Placental epithelial cell (primary cell): ENCODE measurements around the gene TMSB15A. TPM values are rescaled to one million over a fixed set of nuclear protein-coding genes. Genes with fewer than 3 reads are reported as not detected.

Experiments
- total RNA-seq: library from RNA; depleted of rRNA; stranded (reverse); fragments of >200 nt; gene quantifications from 2 replicates; pipeline ENCODE4 v1.2.3, GENCODE V29; 2012

Gene TMSB15A
- 1.6 and 6.0 TPM in 2 replicates for total RNA-seq

GRCh38 chrX:102515975-102516941 lies at the start of gene TMSB15A:
Gene TMSB15A, minus strand, starts transcription at chrX:102516739.

DNA sequence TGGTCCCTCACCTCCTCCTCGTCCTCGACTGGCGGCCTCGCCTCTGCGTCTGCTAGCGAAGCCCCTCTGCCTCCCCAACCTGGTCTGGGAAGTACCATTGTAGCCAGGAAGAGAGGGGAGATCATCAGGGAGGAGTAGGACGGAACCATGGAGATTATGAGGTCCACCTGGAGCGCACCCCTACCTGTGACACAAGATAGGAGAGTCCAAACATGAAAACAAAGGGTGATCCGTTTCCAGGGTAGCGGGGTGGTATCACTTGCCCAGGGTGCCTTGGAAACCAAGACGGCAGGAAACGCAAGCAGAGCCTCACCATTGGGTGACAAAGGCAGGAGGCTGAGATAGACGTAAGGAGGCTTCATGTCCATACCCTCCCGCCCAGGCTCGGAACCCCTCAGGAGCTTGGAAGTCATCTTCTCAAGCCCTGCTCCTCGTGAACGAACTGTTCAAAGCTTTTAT lies 44.7 kb downstream of the TMSB15A start, which contains the start of gene TCP11X2:
TSS of gene TCP11X2 (minus strand) at position 51 of the 459 bp plus-strand sequence.

Other genes starting within 250 kb of the TMSB15A start
- not detected in 2 replicates for gene NXF2B, start 76.7 kb downstream of the TMSB15A start, total RNA-seq
- gene TCP11X2, start 44.9 kb downstream of the TMSB15A start, total RNA-seq: not detected in 2 replicates
- 14.6 and 18.8 TPM in 2 replicates for gene ARMCX5, start 82.8 kb upstream of the TMSB15A start, total RNA-seq
- 1.3 and 3.9 TPM in 2 replicates for gene GPRASP1, start 134.7 kb upstream of the TMSB15A start, total RNA-seq
- 8.0 and 11.4 TPM in 2 replicates for gene GPRASP2, start 195.7 kb upstream of the TMSB15A start, total RNA-seq
- 2.1 and 3.9 TPM in 2 replicates for gene GPRASP3, start 204.0 kb upstream of the TMSB15A start, total RNA-seq